ENCODE results near the gene SI.
"Not testable (repeated sequence)": the region's sequence is repeated elsewhere in the genome, so short reads cannot be mapped to it uniquely, and the experiment has no call there.

Gene SI

DNA sequence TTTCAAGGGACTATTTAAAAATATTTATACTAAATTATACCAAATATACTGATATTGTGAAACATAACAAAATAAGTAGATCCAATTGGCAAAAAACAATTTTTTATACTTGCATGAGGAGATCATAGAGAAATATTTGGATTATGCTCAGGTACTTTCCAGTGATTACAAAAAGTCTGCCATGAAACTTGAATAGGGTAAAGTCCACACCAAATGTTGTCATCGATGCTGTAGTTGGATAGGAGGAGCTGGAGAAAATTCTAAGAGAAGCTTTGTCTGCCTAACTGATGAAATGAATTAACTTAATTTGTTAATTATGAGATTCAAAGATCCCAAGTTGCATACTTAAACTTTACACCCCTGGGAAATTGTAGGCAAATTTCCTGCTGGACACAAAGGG is 93.3 kb downstream of the SI start:
- Histone ChIP-seq H3K27ac (ENCODE audit: low read depth, low read length) (no peak overlapping the region), H3K27me3 (ENCODE audit: insufficient read depth, low read length) (no peaks in the 10 kb centered on the region), H2AFZ (ENCODE audit: low read length, unreplicated experiment) (no peak overlapping the region), H3K36me3 (ENCODE audit: insufficient read depth, low read length) (no peaks in the 10 kb centered on the region), H3K4me3 (ENCODE audit: low read depth, low read length) (no peak overlapping the region), H3K4me1 (ENCODE audit: control insufficient read depth, insufficient read depth, low read length, unreplicated experiment) (no peaks in the 10 kb centered on the region), H3K79me2 (ENCODE audit: control insufficient read depth, insufficient read depth, low read length, unreplicated experiment) (no peaks in the 10 kb centered on the region)

DNA sequence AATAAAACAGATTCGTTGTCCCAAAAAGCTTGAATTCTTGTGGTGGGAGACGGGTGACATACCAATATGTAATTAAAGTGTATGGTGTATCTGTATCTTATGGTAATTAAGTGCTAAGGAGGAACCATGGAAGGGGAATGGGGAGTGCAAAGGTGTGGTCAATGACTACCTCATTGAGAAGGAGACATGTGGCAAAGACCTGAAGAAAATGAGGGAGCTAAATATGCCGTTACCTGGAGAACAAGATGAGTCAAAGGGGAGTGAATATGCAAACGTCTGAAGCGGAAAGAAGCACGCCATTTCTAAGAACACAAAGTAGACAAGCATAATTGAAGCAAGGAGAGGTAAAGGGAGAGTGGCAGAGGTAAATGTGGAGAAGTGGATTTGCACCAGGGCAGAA is 115.7 kb downstream of the SI start:
- Histone ChIP-seq H3K27ac (ENCODE audit: low read depth, low read length) (no peak overlapping the region), H3K36me3 (ENCODE audit: insufficient read depth, low read length) (no peaks in the 10 kb centered on the region), H3K79me2 (ENCODE audit: control insufficient read depth, insufficient read depth, low read length, unreplicated experiment) (no peaks in the 10 kb centered on the region), H3K4me3 (ENCODE audit: low read depth, low read length) (no peak overlapping the region), H2AFZ (ENCODE audit: low read length, unreplicated experiment) (no peak overlapping the region), H3K4me1 (ENCODE audit: control insufficient read depth, insufficient read depth, low read length, unreplicated experiment) (no peaks in the 10 kb centered on the region), H3K27me3 (ENCODE audit: insufficient read depth, low read length) (no peaks in the 10 kb centered on the region)

DNA sequence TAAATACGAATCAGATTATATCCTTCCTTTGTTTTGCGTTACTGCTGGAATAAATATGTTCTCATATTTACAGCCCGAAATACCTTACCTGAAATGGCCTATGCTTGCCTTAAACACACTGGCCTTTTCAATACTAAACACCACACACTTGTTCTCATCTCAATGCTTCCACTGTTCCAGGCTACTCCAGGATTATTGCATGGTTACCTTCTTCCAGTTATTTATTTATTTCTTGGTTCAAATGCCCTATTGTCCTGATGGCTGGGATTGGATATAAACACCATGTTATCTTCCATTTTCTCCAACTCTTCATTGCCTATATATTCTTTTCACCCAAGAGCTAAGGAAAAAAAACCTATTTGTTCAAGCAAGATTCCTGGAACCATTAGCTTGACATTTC is 125.3 kb downstream of the SI start:
- no peaks in the 10 kb centered on the region for H3K4me1 ChIP-seq (ENCODE audit: control insufficient read depth, insufficient read depth, low read length, unreplicated experiment)
- H3K36me3 ChIP-seq (ENCODE audit: insufficient read depth, low read length), result no peaks in the 10 kb centered on the region
- no peak overlapping the region for H3K27ac ChIP-seq (ENCODE audit: low read depth, low read length)
- H2AFZ ChIP-seq (ENCODE audit: low read length, unreplicated experiment), result no peak overlapping the region
- H3K79me2 ChIP-seq (ENCODE audit: control insufficient read depth, insufficient read depth, low read length, unreplicated experiment), result no peaks in the 10 kb centered on the region
- no peak overlapping the region for H3K4me3 ChIP-seq (ENCODE audit: low read depth, low read length)
- H3K27me3 ChIP-seq (ENCODE audit: insufficient read depth, low read length), result no peaks in the 10 kb centered on the region

DNA sequence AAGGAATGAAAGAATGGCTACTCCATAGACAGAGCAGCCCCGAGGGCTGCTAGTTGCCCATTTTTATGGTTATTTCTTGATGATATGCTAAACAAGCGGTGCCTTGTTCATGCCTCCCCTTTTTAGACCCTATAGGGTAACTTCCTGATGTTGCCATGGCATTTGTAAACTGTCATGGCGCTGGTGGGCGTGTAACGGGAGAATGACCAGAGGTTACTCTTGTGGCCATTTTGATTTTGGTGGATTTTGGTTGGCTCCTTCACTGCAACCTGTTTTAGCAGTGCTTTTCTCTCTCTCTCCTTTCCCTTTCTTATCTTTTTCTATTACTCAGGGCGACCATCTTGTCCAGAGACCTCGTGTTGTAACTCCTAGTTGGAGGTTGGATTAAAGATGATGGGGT is 126.9 kb downstream of the SI start:
- H3K4me1 ChIP-seq (ENCODE audit: control insufficient read depth, insufficient read depth, low read length, unreplicated experiment); H3K27ac ChIP-seq (ENCODE audit: low read depth, low read length); H3K27me3 ChIP-seq (ENCODE audit: insufficient read depth, low read length); H3K79me2 ChIP-seq (ENCODE audit: control insufficient read depth, insufficient read depth, low read length, unreplicated experiment); H3K36me3 ChIP-seq (ENCODE audit: insufficient read depth, low read length): not testable (repeated sequence)
- Histone ChIP-seq H3K4me3 (ENCODE audit: low read depth, low read length) (peak overlapping the region; percentile 11; the same call in 1 of the 2 replicates), H2AFZ (ENCODE audit: low read length, unreplicated experiment) (peak overlapping the region; percentile 43)

DNA sequence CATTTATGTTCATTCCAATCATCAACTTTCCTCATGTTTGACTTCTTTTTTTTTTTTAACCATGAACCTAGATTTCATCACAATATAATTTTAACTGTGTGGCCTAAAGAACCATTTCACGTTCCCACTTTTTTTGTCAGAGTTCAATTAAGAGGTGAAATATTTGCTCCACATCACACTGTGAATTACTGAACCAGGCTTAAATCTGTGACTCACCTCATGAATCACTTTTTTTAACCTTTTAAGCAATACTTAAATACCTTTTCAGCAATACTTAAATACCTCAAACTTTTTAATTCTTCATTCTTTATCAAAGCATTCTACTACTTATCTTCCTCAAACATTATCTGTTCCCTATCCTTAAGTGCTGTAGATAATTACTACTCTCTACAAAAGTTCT is 137.6 kb downstream of the SI start:
- H3K79me2 ChIP-seq (ENCODE audit: control insufficient read depth, insufficient read depth, low read length, unreplicated experiment), result no peaks in the 10 kb centered on the region
- H3K4me3 ChIP-seq (ENCODE audit: low read depth, low read length), result no peak overlapping the region
- H3K36me3 ChIP-seq (ENCODE audit: insufficient read depth, low read length), result no peaks in the 10 kb centered on the region
- no peaks in the 10 kb centered on the region for H3K4me1 ChIP-seq (ENCODE audit: control insufficient read depth, insufficient read depth, low read length, unreplicated experiment)
- H2AFZ ChIP-seq (ENCODE audit: low read length, unreplicated experiment), result no peak overlapping the region
- no peak overlapping the region for H3K27ac ChIP-seq (ENCODE audit: low read depth, low read length)
- no peaks in the 10 kb centered on the region for H3K27me3 ChIP-seq (ENCODE audit: insufficient read depth, low read length)

DNA sequence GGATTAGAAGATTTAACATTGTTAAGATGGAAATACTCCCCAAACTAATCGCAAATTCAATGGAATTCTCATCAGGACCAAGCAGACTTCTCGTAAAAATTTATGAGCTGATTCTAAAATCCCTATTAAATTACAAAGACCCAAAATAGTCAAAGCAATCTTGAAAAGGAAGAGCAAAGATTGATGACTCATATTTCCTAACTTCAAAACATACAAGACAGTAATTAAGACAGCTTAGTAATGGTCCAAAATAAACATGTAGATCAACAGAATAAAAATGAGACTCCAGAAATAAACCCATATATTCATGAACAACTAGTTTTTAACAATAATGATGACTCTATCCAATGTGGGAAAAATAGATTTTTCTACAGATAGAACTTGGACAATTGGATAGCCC is 148.7 kb downstream of the SI start:
- Histone ChIP-seq H2AFZ (ENCODE audit: low read length, unreplicated experiment) (no peak overlapping the region), H3K4me3 (ENCODE audit: low read depth, low read length) (no peak overlapping the region), H3K36me3 (ENCODE audit: insufficient read depth, low read length) (no peaks in the 10 kb centered on the region), H3K27ac (ENCODE audit: low read depth, low read length) (no peak overlapping the region), H3K79me2 (ENCODE audit: control insufficient read depth, insufficient read depth, low read length, unreplicated experiment) (no peaks in the 10 kb centered on the region), H3K4me1 (ENCODE audit: control insufficient read depth, insufficient read depth, low read length, unreplicated experiment) (peaks cover 3% of the 10 kb centered on the region), H3K27me3 (ENCODE audit: insufficient read depth, low read length) (no peaks in the 10 kb centered on the region)

Measured in ACC112 (cell line).